HG03432 (cell line): ENCODE results near the gene ELMO1.

Source experiments
- ATAC-seq: cut with Tn5 transposase; IDR thresholded peaks from one replicate; pipeline ENCODE4 v1.9.1; 2021; ENCODE audit warnings: mild to moderate bottlenecking, moderate library complexity; ENCODE audit not compliant: unreplicated experiment

ELMO1 gene

GRCh38 chr7:36868727-36869411 is 579.8 kb downstream of the ELMO1 start:
- no peak for ATAC-seq

DNA sequence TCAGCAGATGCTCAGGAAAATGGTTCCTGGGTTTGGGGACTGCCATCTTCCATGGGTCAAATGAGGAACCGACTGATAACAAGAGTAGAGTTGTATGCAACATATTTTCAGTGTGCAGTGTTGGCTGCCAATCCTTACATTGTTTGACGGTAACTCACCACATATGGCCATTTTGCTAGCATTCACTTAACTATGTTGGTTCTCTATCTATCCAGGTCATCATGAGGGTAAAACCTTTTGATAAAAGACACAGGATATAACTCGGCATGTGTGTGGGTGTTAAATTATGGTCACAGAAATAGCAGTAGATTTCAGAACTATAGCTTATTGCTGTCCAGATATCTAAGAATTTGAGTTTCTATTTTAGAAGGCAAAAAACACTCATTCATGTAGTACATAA is 583.6 kb downstream of the ELMO1 start:
- ATAC-seq = no peak

- ATAC-seq = no peak
Measured at GRCh38 chr7:36863901-36864701, 584.6 kb downstream of the ELMO1 start.

DNA sequence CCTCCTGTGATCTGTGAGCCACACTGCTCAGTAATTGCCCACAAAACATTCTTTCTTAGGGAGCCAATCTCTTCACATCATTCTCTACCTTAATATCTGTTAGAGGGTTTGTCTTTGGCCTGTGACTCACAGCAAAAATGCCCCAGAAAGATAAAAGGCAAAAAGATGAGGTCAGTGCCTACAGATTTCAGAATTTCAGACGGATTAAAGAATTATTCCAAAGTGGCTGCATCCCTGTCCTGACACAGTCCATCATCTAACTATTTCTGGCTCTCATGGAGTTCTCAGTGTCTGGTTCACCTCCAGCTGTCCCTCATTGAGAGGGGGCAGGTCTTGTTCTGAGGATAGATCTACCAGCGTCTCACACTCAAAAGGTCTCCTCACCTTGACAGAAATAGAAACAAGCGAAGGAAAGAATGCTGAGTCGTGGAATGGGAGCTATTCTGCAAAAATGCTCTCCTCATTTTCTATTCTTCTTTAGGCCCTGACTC is 585.8 kb downstream of the ELMO1 start:
- no peak for ATAC-seq

DNA sequence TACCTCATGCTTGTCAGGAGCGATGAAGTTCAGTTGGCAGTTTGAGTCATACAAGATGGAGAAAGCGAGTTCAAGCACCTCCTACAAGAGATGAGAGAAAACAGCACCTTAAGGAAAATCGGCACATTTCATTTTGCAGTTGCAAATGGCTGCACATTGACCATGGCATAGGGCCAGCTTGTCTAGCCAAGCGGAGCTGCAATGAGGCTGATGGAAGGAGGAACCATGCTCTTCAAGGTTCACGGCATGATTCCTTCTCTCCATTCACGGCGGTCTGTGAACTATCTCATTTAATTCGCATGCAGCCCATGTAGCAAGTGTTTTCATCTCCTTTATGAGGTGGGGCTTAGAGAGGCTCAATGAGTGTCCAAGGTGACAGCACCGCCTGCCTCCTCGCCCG is 587.0 kb downstream of the ELMO1 start:
- ATAC-seq = no peak

DNA sequence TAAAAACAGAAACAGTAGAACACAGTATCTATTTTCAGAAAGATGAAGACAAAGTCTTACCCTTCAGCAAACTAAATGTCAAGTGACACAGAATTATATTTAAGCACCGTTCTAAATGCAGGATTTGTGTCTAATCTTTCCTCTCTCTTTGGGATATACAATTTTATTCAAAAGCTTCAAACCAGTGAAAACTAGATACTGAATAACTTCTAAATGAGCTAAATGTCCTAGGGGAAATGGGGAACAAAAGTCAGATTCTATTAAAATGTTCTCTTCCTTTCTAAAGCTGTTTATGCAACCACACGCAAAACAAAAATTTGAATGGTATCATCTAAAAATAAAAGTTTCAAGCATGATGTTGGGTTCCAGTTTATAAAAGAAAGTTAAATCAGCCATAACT is 588.0 kb downstream of the ELMO1 start:
- ATAC-seq = no peak

- no peak for ATAC-seq
Measured at GRCh38 chr7:36855330-36855729, 593.3 kb downstream of the ELMO1 start.

GRCh38 chr7:36854652-36855051 is 594.0 kb downstream of the ELMO1 start:
- ATAC-seq = no peak

- ATAC-seq = no peak
Measured at GRCh38 chr7:36852931-36853330, 595.7 kb downstream of the ELMO1 start.

DNA sequence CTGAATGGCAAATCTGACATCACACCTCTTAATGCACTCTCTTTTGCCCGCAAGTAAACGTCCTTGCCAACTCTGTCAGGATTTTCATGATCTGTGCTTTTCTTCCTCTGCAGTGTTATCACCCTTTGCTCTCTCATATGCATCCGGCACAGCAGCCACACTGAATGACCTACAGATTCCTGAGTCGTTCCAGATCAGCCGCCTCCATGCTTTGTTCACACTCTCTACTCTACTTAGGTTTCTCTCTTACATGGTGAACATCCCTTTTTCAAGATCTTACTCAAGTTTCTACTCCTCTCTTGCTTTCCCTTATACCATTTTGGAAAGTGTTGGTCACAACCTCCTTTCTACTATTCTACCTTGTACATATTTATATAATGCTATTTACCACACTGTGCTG is 596.6 kb downstream of the ELMO1 start:
- no peak for ATAC-seq

DNA sequence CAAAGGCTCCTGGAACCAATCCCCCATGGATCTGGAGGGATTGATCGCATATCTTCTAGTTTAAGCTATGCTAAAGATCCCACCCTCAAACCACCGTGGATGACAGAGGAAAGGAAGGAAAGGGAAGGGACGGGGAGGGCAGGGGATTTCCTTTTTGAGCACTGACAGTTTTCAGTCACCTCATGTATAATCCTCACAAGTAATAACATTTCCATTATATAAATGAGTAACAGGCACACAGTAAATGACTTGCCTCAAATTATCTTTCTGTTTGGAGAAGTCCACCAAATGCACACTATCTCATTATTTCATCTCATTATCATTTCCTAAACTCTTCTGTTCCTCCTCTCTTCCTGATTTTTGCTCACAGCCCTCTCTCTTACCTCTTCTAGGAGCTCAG is 597.3 kb downstream of the ELMO1 start:
- no peak for ATAC-seq

- ATAC-seq = no peak
Measured at GRCh38 chr7:36847946-36848345, 600.7 kb downstream of the ELMO1 start.

DNA sequence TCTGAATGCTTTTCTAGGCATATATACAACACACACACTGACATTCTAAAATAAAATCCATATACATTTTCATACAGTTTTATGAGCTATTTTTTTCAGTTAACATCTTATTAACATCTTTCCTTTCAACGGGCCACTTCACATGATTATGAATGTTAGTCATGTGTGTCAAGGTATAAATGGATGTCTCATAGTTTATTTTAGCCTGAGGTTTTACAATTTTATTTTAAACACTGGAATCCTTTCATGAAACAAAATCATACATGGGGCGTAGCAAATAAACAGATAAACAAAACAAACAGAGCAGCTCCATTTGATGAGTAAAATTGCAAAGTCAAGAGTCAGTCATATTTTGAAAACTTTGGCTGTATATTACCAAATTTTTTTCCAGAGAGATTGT is 604.3 kb downstream of the ELMO1 start:
- no peak for ATAC-seq

DNA sequence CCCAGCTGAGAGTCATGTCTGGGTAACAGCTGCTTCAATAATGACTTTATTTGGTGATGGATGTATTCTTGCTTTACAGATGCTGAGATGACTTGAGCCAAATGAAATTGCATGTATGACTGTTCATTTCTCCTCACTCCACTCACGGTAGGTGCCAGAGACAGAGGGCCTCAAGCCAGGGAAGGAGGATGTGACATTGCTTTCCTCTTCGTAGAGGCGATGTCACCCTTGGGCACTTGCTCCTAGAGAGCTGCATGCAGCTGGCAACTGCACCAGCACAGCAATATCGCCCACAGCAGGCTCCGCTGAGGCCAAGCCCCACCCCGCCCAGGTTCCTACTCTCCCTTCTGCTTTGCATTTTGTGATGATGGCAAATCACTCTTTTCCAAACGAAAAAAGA is 607.8 kb downstream of the ELMO1 start:
- no peak for ATAC-seq

DNA sequence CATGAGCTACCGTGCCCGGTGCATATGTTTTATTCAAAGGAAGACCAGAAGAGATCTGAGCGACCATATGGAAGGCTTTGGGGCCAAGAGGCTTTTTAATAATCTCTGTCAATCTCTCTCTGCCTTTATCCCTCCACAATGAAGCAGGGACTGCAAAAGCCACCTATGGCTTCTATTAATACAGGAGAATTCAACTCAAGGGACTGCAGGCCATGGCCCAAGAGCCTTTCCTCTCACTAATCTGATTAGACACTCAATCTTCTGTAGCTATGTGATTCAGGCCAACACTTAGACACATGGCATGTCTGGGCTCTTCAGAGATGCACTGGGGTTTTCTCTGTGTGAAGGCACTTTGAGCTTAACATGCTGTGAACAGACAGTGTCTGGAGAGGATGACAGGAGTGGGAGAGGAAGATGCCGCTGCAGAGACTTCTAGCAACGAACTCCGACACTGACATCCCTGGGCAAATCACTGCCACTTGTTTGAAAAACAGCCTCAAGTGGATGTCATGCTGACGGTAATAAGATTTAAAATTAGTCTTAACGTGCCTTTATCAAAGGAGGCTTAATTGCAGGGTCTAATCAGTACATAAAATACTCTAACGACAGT is 609.9 kb downstream of the ELMO1 start:
- no peak for ATAC-seq

GRCh38 chr7:36831049-36831448 is 617.6 kb downstream of the ELMO1 start:
- ATAC-seq = no peak

DNA sequence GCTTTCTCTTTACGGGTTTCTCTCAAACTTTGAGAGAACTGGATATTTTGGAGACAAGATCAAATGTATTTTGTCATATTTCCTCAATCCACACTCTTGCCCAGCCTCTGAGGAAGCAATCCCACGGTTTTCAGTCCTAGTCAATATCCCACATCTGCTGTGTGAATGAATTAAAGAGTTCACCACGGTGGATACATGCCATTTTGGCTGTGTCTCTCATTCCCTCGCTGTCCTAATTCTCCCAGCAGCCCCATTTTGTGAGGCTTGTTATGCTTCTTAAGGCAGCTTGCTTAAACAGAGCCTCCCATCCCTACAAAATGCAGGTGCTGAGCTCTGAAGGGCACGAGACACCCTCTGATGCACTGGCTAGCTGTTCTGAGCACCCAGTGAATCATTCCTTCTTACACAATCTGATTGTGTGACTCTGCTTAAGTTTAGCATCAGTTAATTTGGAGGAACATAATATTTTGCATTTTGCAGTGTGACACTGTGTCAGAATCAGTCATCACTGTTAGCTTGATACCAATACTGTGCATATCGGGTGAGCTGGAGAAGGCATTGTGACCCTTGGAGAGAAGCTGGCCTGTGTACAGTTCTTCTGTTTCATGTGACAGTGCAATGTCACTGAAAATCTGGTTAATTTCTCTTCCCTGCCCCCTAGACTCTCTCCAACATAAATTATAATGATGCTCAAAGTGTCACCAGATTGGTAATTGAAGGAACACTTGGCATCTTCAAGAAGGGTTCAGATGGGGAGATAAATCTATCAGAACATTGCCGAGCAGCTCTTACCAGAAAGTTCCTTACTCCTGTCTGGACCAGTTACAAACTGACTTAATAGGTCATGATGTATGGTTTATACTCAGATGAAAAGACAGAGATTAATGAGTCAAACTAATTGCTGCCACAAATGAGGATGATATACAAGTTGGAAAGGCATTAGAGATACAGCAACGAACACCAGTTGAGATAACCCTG is 620.6 kb downstream of the ELMO1 start:
- ATAC-seq = no peak

- ATAC-seq = no peak
Measured at GRCh38 chr7:36825501-36825900, 623.2 kb downstream of the ELMO1 start.

- no peak for ATAC-seq
Measured at GRCh38 chr7:36823353-36823752, 625.3 kb downstream of the ELMO1 start.

- ATAC-seq = no peak
Measured at GRCh38 chr7:36821617-36822016, 627.0 kb downstream of the ELMO1 start.
